Naive thymus-derived CD4-positive, alpha-beta T cell (primary cell): Measurements from ENCODE around the gene SLC4A1. TPM values are rescaled to one million over a fixed set of nuclear protein-coding genes. Genes with fewer than 3 reads are reported as not detected.

Experiments used
- ATAC-seq: fragments of 150-1000 bp; cut with Tn5 transposase; 2 replicates; pipeline ENCODE4 v1.10.0; 2021; ENCODE audit warnings: mild to moderate bottlenecking, moderate library complexity
- CTCF ChIA-PET: fragments of 350-600 bp; sonication (Branson Sonifier 250); formaldehyde crosslinking; loops from one replicate; lab custom pipeline; 2021; ENCODE audit warnings: antibody characterized with exemption; lab: Charles Lee
- POLR2A ChIA-PET: fragments of 350-600 bp; sonication (Branson Sonifier 250); formaldehyde crosslinking; loops from one replicate; lab custom pipeline; 2021; ENCODE audit warnings: antibody characterized with exemption, inconsistent platforms; lab: Charles Lee
- DNase-seq, 9 donors: peaks; one replicate each; pipeline versions ENCODE4 v3.0.0 to v3.0.0-alpha.2; 2020 to 2022; ENCODE audit warnings: mixed read lengths in 1 of 9
- H3K27ac ChIP-seq: one replicate; pipeline ENCODE4 v1.7.0; 2013; ENCODE audit warnings: mild to moderate bottlenecking, low read depth, low read length, moderate library complexity
- H3K27me3 ChIP-seq, 2 donors: one replicate each; pipeline ENCODE4 v1.7.0; 2013; ENCODE audit warnings: low read length in 2 of 2, mild to moderate bottlenecking in 2 of 2, moderate library complexity in 2 of 2; ENCODE audit not compliant: control insufficient read depth in 2 of 2, insufficient read depth in 2 of 2
- H3K36me3 ChIP-seq, 3 experiments: 1 replicate in 2 of 3; 2 replicates in 1 of 3; pipeline ENCODE4 v1.7.0; 2013; ENCODE audit warnings: low read length in 3 of 3, mild to moderate bottlenecking in 3 of 3, moderate library complexity in 1 of 3; ENCODE audit not compliant: insufficient read depth in 3 of 3, control insufficient read depth in 2 of 3
- H3K4me1 ChIP-seq, 2 donors: one replicate each; pipeline ENCODE4 v1.7.0; 2013; ENCODE audit warnings: low read length in 2 of 2, mild to moderate bottlenecking in 2 of 2, moderate library complexity in 1 of 2; ENCODE audit not compliant: control insufficient read depth in 2 of 2, insufficient read depth in 2 of 2
- H3K4me3 ChIP-seq: 2 replicates; pipeline ENCODE4 v1.7.0; 2013; ENCODE audit warnings: mild to moderate bottlenecking, low read length
- H3K9me3 ChIP-seq, 3 experiments: 1 replicate in 2 of 3; 2 replicates in 1 of 3; pipeline ENCODE4 v1.7.0; 2013; ENCODE audit warnings: low read length in 3 of 3; ENCODE audit not compliant: control insufficient read depth in 2 of 3
- H3K27ac Mint-ChIP-seq, 9 donors: one replicate each; pipeline ENCODE4 v1.8.0; 2020 to 2022; ENCODE audit warnings: mixed read lengths in 9 of 9, mild to moderate bottlenecking in 8 of 9, moderate library complexity in 5 of 9, inconsistent platforms in 2 of 9
- H3K27me3 Mint-ChIP-seq, 5 donors: one replicate each; pipeline ENCODE4 v1.8.0; 2021 to 2022; ENCODE audit warnings: mixed read lengths in 5 of 5, mild to moderate bottlenecking in 1 of 5
- H3K36me3 Mint-ChIP-seq, 5 donors: one replicate each; pipeline ENCODE4 v1.8.0; 2020 to 2022; ENCODE audit warnings: mixed read lengths in 5 of 5, mild to moderate bottlenecking in 3 of 5, inconsistent platforms in 1 of 5
- H3K4me1 Mint-ChIP-seq, 7 donors: one replicate each; pipeline ENCODE4 v1.8.0; 2020 to 2022; ENCODE audit warnings: mixed read lengths in 7 of 7, mild to moderate bottlenecking in 3 of 7, inconsistent platforms in 1 of 7
- H3K4me3 Mint-ChIP-seq, 10 donors: one replicate each; pipeline ENCODE4 v1.8.0; 2020 to 2022; ENCODE audit warnings: mild to moderate bottlenecking in 10 of 10, mixed read lengths in 10 of 10, moderate library complexity in 6 of 10, inconsistent platforms in 2 of 10
- H3K9me3 Mint-ChIP-seq, 11 donors: one replicate each; pipeline ENCODE4 v1.8.0; 2020 to 2022; ENCODE audit warnings: mixed read lengths in 11 of 11, mild to moderate bottlenecking in 4 of 11, inconsistent platforms in 1 of 11, moderate library complexity in 1 of 11
- intact Hi-C, 2 donors: fragments of 100-400 bp; cut with micrococcal nuclease; formaldehyde crosslinking; loops; one replicate each; pipeline ENCODE4 v1.15.1; 2023
- polyA plus RNA-seq, 2 donors: library from polyadenylated mRNA; unstranded; fragments of 300-500 nt; fragmentation: Illumina TruSeq; gene quantifications; one replicate each; pipeline ENCODE4 v1.2.3, GENCODE V29; 2021
- total RNA-seq, 6 experiments: library from RNA in 5 of 6; stranded (reverse) in 5 of 6; gene quantifications; 1 replicate in 5 of 6; 2 replicates in 1 of 6; pipeline ENCODE4 v1.2.3 and lab custom pipeline; 2021 to 2026

SLC4A1 gene
- total and polyA plus RNA-seq, 7 experiments from 2014 or later: 0.15 TPM; not detected in 6

DNA sequence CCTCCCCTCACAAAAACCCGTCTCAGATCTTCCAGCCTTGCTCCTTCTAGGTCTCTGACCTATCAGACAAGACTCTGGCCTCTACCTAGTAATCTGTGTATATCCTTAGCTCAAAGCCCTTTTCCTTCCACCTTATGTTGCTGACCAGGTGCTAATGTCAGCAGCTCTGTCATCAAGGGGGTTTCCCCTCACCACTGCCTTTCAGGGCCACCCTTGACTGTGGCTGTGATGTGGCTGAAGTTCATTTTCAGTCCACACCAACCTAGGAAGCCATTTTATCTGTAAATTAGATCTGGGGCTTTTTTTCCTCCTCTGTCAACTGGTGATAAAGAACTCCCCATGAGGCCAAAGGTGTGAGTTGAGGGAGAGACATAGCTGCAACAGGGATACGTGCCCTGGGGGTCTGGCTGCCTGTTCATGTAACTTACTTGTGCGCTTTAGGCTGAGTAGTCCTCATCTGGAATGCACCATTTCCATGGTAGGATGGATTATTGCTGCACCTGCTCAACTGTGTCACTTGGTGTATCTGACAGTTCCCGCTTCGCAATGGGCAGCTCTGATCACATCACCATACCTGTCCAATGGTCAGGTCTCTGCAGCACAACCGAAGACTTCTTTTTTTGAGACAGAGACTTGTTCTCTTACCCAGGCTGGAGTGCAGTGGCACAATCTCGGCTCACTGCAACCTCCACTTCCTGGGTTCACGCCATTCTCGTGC lies 25.7 kb upstream of the SLC4A1 start:
- Mint-ChIP-seq H3K27ac (no peak overlapping the region), H3K9me3 (no peaks in the 10 kb centered on the region), H3K4me3 (no peak overlapping the region), H3K27me3 (peaks cover 0 to 18% (median 0%) of the 10 kb centered on the region in 5 donors), H3K36me3 (no peaks in the 10 kb centered on the region), H3K4me1 (peaks cover 0 to 3% (median 0%) of the 10 kb centered on the region in 7 donors)
- no peak overlapping the region for H3K4me3 ChIP-seq
- no peaks in the 10 kb centered on the region for H3K4me1 ChIP-seq
- no peaks in the 10 kb centered on the region for H3K27me3 ChIP-seq
- ChIA-PET CTCF (interaction anchor here (1.2 kb wide), 1 partner anchor 31 kb away, joined by 6 read pairs; no protein-coding TSS in a partner anchor), POLR2A (no interaction called here)
- no peak overlapping the region for H3K27ac ChIP-seq
- ATAC-seq: no peak
- no peaks in the 10 kb centered on the region for H3K36me3 ChIP-seq
- no peak for DNase-seq
- intact Hi-C loops: no loop called here
- H3K9me3 ChIP-seq: no peaks in the 10 kb centered on the region

DNA sequence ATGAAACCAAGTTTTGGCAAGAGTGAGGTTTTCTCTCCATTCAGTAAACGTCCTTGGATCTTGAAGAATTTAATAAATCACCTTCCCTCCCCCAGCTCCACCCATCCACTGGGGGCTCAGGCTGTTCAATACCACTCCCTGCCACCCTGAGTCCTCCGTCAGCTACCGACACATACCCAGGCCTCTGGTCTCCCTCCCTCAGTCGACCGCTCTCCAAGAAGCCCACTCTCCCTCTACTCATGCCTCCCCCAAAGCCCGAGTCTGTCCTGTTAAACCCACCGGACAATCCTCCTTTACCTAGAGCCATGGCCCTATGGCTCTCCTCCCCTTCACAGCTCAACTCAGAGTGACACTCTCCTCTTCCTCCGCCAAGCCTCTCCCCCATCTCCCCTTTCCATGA lies 19.7 kb upstream of the SLC4A1 start:
- H3K36me3 Mint-ChIP-seq: peaks cover 0 to 3% (median 0%) of the 10 kb centered on the region in 5 donors
- POLR2A ChIA-PET: no interaction called here
- Histone ChIP-seq H3K4me3 (no peak overlapping the region), H3K27me3 (no peaks in the 10 kb centered on the region), H3K4me1 (no peaks in the 10 kb centered on the region), H3K9me3 (no peaks in the 10 kb centered on the region), H3K36me3 (no peaks in the 10 kb centered on the region), H3K27ac (no peak overlapping the region)
- ATAC-seq: no peak
- H3K27ac Mint-ChIP-seq: no peak overlapping the region
- CTCF ChIA-PET: interaction anchor here (0.7 kb wide), 1 partner anchor 114 kb away, joined by 3 read pairs; no protein-coding TSS in a partner anchor
- H3K4me3 Mint-ChIP-seq: no peak overlapping the region
- peaks cover 0 to 20% (median 10%) of the 10 kb centered on the region in 5 donors for H3K27me3 Mint-ChIP-seq
- H3K9me3 Mint-ChIP-seq: no peaks in the 10 kb centered on the region
- H3K4me1 Mint-ChIP-seq: no peaks in the 10 kb centered on the region
- DNase-seq: no peak
- intact Hi-C loops: no loop called here

GRCh38 chr17:44284024-44284400 lies 16.1 kb upstream of the SLC4A1 start:
- CTCF ChIA-PET: no interaction called here
- no peak for ATAC-seq
- Mint-ChIP-seq H3K4me1 (peaks cover 0 to 15% (median 0%) of the 10 kb centered on the region in 7 donors), H3K36me3 (peaks cover 0 to 3% (median 0%) of the 10 kb centered on the region in 5 donors), H3K9me3 (no peaks in the 10 kb centered on the region), H3K27me3 (peaks cover 0 to 14% (median 10%) of the 10 kb centered on the region in 5 donors), H3K4me3 (no peak overlapping the region), H3K27ac (no peak overlapping the region)
- H3K36me3 ChIP-seq: no peaks in the 10 kb centered on the region
- no peak for DNase-seq
- intact Hi-C loops: no loop called here
- POLR2A ChIA-PET: no interaction called here
- no peaks in the 10 kb centered on the region for H3K9me3 ChIP-seq
- no peak overlapping the region for H3K4me3 ChIP-seq
- H3K4me1 ChIP-seq: no peaks in the 10 kb centered on the region
- H3K27me3 ChIP-seq: no peaks in the 10 kb centered on the region
- H3K27ac ChIP-seq: no peak overlapping the region

DNA sequence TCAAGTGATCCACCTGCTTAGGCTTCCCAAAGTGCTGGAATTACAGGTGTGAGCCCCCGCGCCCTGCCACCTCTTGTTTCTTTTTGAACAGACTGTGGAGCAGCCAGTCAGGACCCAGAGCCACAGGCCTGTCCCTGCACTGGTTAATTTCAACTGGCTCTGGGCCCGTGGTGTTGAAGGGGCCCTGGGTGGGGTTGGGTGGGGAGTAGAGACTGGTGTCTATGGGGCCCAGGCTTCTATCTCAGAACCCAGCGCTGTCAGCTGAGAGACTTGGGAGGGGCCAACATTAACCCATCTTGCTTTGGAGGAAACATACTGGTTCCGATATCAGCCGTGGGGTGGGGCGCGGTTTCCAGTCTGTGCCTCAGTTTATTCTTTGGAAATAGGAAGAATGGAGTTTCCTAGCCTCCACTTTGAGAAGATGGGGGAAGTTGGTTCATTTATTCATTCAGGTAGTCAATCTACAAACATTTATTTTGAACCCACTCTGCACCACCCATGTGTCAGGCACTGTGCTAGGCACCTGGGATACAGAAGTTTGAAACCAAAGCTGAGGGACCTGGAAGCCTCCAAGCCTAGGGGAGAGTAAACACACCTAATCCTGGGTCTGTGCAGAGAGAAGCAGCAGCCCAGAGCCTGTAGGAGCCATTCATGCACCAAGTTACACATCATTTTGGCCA lies 15.5 kb upstream of the SLC4A1 start:
- DNase-seq (no peak), ATAC-seq (no peak)
- Mint-ChIP-seq H3K27ac (no peak overlapping the region), H3K27me3 (peaks cover 0 to 11% (median 8%) of the 10 kb centered on the region in 5 donors), H3K36me3 (peaks cover 0 to 2% (median 0%) of the 10 kb centered on the region in 5 donors), H3K9me3 (no peaks in the 10 kb centered on the region), H3K4me3 (no peak overlapping the region), H3K4me1 (peaks cover 0 to 15% (median 0%) of the 10 kb centered on the region in 7 donors)
- Histone ChIP-seq H3K4me3 (no peak overlapping the region), H3K4me1 (no peaks in the 10 kb centered on the region), H3K9me3 (no peaks in the 10 kb centered on the region), H3K27ac (no peak overlapping the region), H3K27me3 (no peaks in the 10 kb centered on the region), H3K36me3 (no peaks in the 10 kb centered on the region)
- ChIA-PET CTCF (no interaction called here), POLR2A (no interaction called here)
- intact Hi-C loops: no loop called here

DNA sequence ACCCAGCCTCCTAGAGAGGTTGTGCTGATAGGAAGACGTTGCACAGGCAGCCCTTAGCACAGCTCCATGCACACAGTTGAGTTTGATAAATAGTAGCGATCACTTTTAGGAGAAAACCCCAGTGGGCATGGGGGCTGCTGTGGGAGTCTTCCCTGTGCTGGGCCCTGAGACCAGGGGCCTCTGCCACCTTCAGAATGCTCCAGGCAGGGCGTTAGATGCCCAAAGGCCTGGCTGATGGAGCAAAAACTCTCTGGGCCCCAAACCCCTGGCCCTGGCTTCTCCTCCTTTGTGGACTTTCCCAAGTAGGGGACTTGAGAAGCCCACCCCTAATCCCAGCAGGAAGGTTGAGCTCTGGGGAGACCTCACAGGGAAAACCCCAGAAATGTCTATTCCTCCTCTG lies 14.3 kb upstream of the SLC4A1 start:
- H3K27ac Mint-ChIP-seq: no peak overlapping the region
- no peak overlapping the region for H3K4me3 Mint-ChIP-seq
- Histone ChIP-seq H3K4me1 (no peaks in the 10 kb centered on the region), H3K27ac (no peak overlapping the region), H3K9me3 (no peaks in the 10 kb centered on the region), H3K27me3 (no peaks in the 10 kb centered on the region), H3K4me3 (no peak overlapping the region), H3K36me3 (no peaks in the 10 kb centered on the region)
- H3K4me1 Mint-ChIP-seq: peaks cover 0 to 15% (median 0%) of the 10 kb centered on the region in 7 donors
- DNase-seq (no peak), ATAC-seq (no peak)
- H3K36me3 Mint-ChIP-seq: no peaks in the 10 kb centered on the region
- CTCF ChIA-PET: interaction anchor here (0.6 to 0.7 kb wide), 2 partner anchors 71 to 176 kb away, joined by 3 read pairs; no protein-coding TSS in a partner anchor
- H3K27me3 Mint-ChIP-seq: peaks cover 0 to 12% (median 0%) of the 10 kb centered on the region in 5 donors
- H3K9me3 Mint-ChIP-seq: no peaks in the 10 kb centered on the region
- POLR2A ChIA-PET: no interaction called here
- intact Hi-C loops: no loop called here

DNA sequence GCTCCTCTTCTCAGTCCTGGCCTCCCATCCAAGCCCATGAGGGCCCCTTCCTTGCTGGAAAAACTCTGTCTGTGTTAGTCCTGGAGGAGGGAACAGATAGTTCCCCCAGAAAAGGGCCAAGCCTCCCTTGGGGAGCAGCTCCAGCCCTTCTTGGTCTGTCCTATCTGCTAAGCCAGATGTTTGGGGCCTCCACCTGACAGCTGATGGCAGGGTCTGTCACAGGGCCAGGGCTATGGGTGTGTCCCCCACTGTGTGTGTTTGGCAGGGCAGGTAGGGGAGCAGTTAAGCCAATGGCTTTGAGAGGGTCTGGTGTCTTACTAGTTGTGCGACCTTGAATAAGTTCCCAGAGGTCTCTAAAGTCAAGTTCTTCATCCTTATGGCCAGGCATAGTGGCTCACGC lies 13.6 kb upstream of the SLC4A1 start:
- Mint-ChIP-seq H3K4me1 (peaks cover 0 to 15% (median 0%) of the 10 kb centered on the region in 7 donors), H3K36me3 (no peaks in the 10 kb centered on the region), H3K27ac (no peak overlapping the region), H3K4me3 (no peak overlapping the region), H3K27me3 (peaks cover 0 to 12% (median 0%) of the 10 kb centered on the region in 5 donors), H3K9me3 (no peaks in the 10 kb centered on the region)
- Histone ChIP-seq H3K27ac (no peak overlapping the region), H3K4me1 (no peaks in the 10 kb centered on the region), H3K36me3 (no peaks in the 10 kb centered on the region), H3K9me3 (no peaks in the 10 kb centered on the region), H3K4me3 (no peak overlapping the region), H3K27me3 (no peaks in the 10 kb centered on the region)
- POLR2A ChIA-PET: no interaction called here
- CTCF ChIA-PET: interaction anchor here (0.7 kb wide), 1 partner anchor 71 kb away, joined by 3 read pairs; no protein-coding TSS in a partner anchor
- intact Hi-C loops: no loop called here
- no peak for DNase-seq
- ATAC-seq: no peak
